ENCODE measurements around the gene UBE2I. TPM values are rescaled to one million over a fixed set of nuclear protein-coding genes. Genes with fewer than 3 reads are reported as not detected.

The UBE2I gene
- total and polyA plus RNA-seq, 2 of the 4 experiments (the other 2 are of a cell fraction): 30.8 to 140 TPM

DNA sequence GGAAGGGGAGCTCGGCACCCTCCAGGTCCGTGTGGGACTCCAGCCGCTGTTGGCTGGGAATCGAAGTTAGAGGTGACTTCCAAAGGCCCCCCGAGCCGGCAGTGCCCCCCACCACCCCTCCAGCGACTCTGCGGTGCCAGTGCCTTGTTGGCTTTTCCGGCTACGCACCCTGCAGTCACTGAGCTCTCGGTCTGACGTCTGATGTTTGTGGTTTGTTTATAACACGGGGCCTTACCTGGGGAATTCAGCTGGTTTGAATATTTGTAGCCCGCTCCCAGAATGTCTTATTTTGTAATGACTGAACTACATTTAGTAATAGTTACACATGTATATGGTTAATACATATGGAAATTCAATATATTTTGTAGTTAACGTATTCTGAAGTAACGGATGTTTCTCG, 17.0 kb downstream of the UBE2I start:
- DNase-seq (no peak), ATAC-seq (ENCODE audit: low read depth) (no peak)
- ChIA-PET POLR2A (ENCODE audit: unreplicated experiment) (interaction anchor here (0.6 kb wide), 1 partner anchor 385 kb away, joined by 3 read pairs; no protein-coding TSS in a partner anchor), CTCF (no interaction called here)
- in situ Hi-C loops (cut with MboI; ENCODE audit: low sequenced_read_pairs): no loop called here
- H3K27ac ChIP-seq (ENCODE audit: insufficient read depth, low read length): no peak overlapping the region
- peaks cover 2% of the 10 kb centered on the region; the same call in 1 of the 2 replicates for H3K27me3 ChIP-seq (ENCODE audit: control insufficient read depth, insufficient read depth, low read length)
- no peaks in the 10 kb centered on the region for H3K9me1 ChIP-seq (ENCODE audit: insufficient read depth, low read length)
- no peak overlapping the region for H3K4ac ChIP-seq (ENCODE audit: low read depth, low read length)
- no peak overlapping the region for H2BK5ac ChIP-seq (ENCODE audit: low read depth, low read length, poor library complexity, severe bottlenecking)
- no peak overlapping the region for H3K4me2 ChIP-seq (ENCODE audit: low read depth, low read length)
- H2BK15ac ChIP-seq (ENCODE audit: low read depth, low read length): no peak overlapping the region
- no peak overlapping the region for H2AK9ac ChIP-seq (replicated peaks; ENCODE audit: low read depth, low read length, poor library complexity)
- no peak overlapping the region for H3K4me3 ChIP-seq (ENCODE audit: insufficient read depth, low read depth, low read length)
- no TSS peak for BruUV-seq (replicated peaks)
- no peak overlapping the region for H4K8ac ChIP-seq (ENCODE audit: low read depth in 2 of 2, low read length in 2 of 2)
- TF ChIP-seq NFE2L2 (IDR thresholded peaks at IDR 0.05; ENCODE audit: low read depth, low read length) (no peak), MXI1 (IDR thresholded peaks at IDR 0.05; ENCODE audit: borderline replicate concordance, low read depth, low read length) (no peak), POLR2A (IDR thresholded peaks at IDR 0.05; ENCODE audit: low read depth, low read length) (no peak), CTCF (conservative IDR thresholded peaks at IDR 0.05; ENCODE audit: low read depth, low read length) (no peak), CHD1 (IDR thresholded peaks at IDR 0.05; ENCODE audit: low read depth, low read length) (no peak), BHLHE40 (IDR thresholded peaks at IDR 0.05; ENCODE audit: low read depth, low read length) (no peak), RFX5 (IDR thresholded peaks at IDR 0.05; ENCODE audit: low read depth, low read length) (no peak), FOS (IDR thresholded peaks at IDR 0.05; ENCODE audit: low read depth, low read length) (no peak), CEBPB (IDR thresholded peaks at IDR 0.05; ENCODE audit: low read depth, low read length) (no peak)
- TF ChIP-seq, protein P1, sequence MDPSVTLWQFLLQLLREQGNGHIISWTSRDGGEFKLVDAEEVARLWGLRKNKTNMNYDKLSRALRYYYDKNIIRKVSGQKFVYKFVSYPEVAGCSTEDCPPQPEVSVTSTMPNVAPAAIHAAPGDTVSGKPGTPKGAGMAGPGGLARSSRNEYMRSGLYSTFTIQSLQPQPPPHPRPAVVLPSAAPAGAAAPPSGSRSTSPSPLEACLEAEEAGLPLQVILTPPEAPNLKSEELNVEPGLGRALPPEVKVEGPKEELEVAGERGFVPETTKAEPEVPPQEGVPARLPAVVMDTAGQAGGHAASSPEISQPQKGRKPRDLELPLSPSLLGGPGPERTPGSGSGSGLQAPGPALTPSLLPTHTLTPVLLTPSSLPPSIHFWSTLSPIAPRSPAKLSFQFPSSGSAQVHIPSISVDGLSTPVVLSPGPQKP (IDR thresholded peaks at IDR 0.05; ENCODE audit: borderline replicate concordance, low read depth, low read length): no peak
- dilution Hi-C loops (cut with HindIII; ENCODE audit: low sequenced_read_pairs, unreplicated experiment): no loop called here
- peaks cover 30% of the 10 kb centered on the region for H4K20me1 ChIP-seq (ENCODE audit: insufficient read depth, low read length)
- H3K9me3 ChIP-seq (ENCODE audit: control insufficient read depth, insufficient read depth, low read length): peaks cover 3% of the 10 kb centered on the region; the same call in 1 of the 2 replicates
- H3K56ac ChIP-seq (ENCODE audit: extremely low read depth, insufficient read depth, low read length): no peak overlapping the region
- no peak overlapping the region for H4K91ac ChIP-seq (ENCODE audit: insufficient read depth, low read depth, low read length)
- no peak overlapping the region for H3K23ac ChIP-seq (ENCODE audit: low read depth, low read length)
- H4K5ac ChIP-seq (ENCODE audit: low read depth, low read length): no peak overlapping the region
- H2AFZ ChIP-seq (replicated peaks; ENCODE audit: low read length, poor library complexity): no peak overlapping the region
- H2AK5ac ChIP-seq (ENCODE audit: low read depth, low read length): no peak overlapping the region
- H2BK20ac ChIP-seq (ENCODE audit: low read depth, low read length): no peak overlapping the region
- H3K18ac ChIP-seq (ENCODE audit: low read depth, low read length): no peak overlapping the region
- H3K9ac ChIP-seq (ENCODE audit: low read depth, low read length): no peak overlapping the region
- no CpG with 5 or more reads among the region's 17 CpGs for WGBS, 2 experiments (ENCODE audit: extremely low coverage in 2 of 2, insufficient read length in 1 of 2)
- H3K4me1 ChIP-seq (ENCODE audit: control insufficient read depth, insufficient read depth, low read length): no peaks in the 10 kb centered on the region; the same call in 1 of the 2 replicates
- H3K79me1 ChIP-seq (ENCODE audit: low read depth in 1 of 2, low read length in 2 of 2): peaks cover 0 to 10% of the 10 kb centered on the region in 2 experiments; a peak in 1 of 4 replicates
- peaks cover 34% of the 10 kb centered on the region for H3K36me3 ChIP-seq (ENCODE audit: control insufficient read depth, insufficient read depth, low read length)
- intact Hi-C loops (cut with micrococcal nuclease): no loop called here
- H2BK120ac ChIP-seq (ENCODE audit: low read depth, low read length): no peak overlapping the region
- H3K14ac ChIP-seq (replicated peaks; ENCODE audit: low read depth, low read length): no peak overlapping the region
